AG09309 (cell line): ENCODE data around the gene RAG2.
A peak's percentile ranks its signal among the peaks of the same experiment; 100 is the strongest.

ENCODE experiments used
- DNase-seq: peaks from one replicate; pipeline ENCODE4 v3.0.0-alpha.2; 2010; ENCODE audit warnings: low read depth
- H3K4me3 ChIP-seq: 2 replicates; pipeline ENCODE4 v1.5.1; 2011; ENCODE audit warnings: mild to moderate bottlenecking, low read depth, low read length, moderate library complexity; ENCODE audit not compliant: control insufficient read depth
- CTCF ChIP-seq: IDR thresholded peaks from 2 replicates; pipeline ENCODE4 v1.5.1; 2011; ENCODE audit warnings: mild to moderate bottlenecking, low read depth, low read length, inconsistent platforms; ENCODE audit not compliant: insufficient read depth, control insufficient read depth; ENCODE audit errors: missing control alignments

Gene RAG2

GRCh38 chr11:36588099-36588498 is 9.9 kb downstream of the RAG2 start:
- no peak for DNase-seq
- no peak for TF ChIP-seq CTCF
- no peak overlapping the region for H3K4me3 ChIP-seq

GRCh38 chr11:36586543-36586942 is 11.5 kb downstream of the RAG2 start:
- H3K4me3 ChIP-seq, result no peak overlapping the region
- no peak for DNase-seq
- TF ChIP-seq CTCF, result no peak

- H3K4me3 ChIP-seq, result no peak overlapping the region
- DNase-seq, result no peak
- no peak for TF ChIP-seq CTCF
These were observed 14.4 kb downstream of the RAG2 start for GRCh38 chr11:36583667-36584066.

GRCh38 chr11:36581536-36581935 is 16.5 kb downstream of the RAG2 start:
- H3K4me3 ChIP-seq, result no peak overlapping the region
- no peak for DNase-seq
- no peak for TF ChIP-seq CTCF

GRCh38 chr11:36578458-36578857 is 19.6 kb downstream of the RAG2 start:
- no peak overlapping the region for H3K4me3 ChIP-seq
- DNase-seq, result no peak

GRCh38 chr11:36577859-36578258 is 20.2 kb downstream of the RAG2 start:
- DNase-seq, result peak; percentile 13
- H3K4me3 ChIP-seq, result no peak overlapping the region
- no peak for TF ChIP-seq CTCF

More at GRCh38 chr11:36578458-36578857, 19.6 kb downstream of the RAG2 start:
- no peak for TF ChIP-seq CTCF

GRCh38 chr11:36577373-36577772 is 20.7 kb downstream of the RAG2 start:
- H3K4me3 ChIP-seq, result no peak overlapping the region
- no peak for DNase-seq
- TF ChIP-seq CTCF, result no peak
